HEK293T (cell line): ENCODE data around the gene RPL10L.

ENCODE experiments used
- ARNT ChIP-seq: fragments of 450-650 bp; IDR thresholded peaks from 2 replicates; pipeline ENCODE4 v1.6.1; 2017; ENCODE audit warnings: mild to moderate bottlenecking
- BHLHE40 ChIP-seq: fragments of 450-650 bp; IDR thresholded peaks from 2 replicates; pipeline ENCODE4 v1.6.1; 2016; ENCODE audit warnings: mild to moderate bottlenecking, moderate library complexity, borderline replicate concordance
- ELF4 ChIP-seq: fragments of 450-650 bp; IDR thresholded peaks from 2 replicates; pipeline ENCODE4 v1.6.1; 2017; ENCODE audit warnings: antibody characterized with exemption
- FOXA1 ChIP-seq: fragments of 450-650 bp; IDR thresholded peaks from 2 replicates; pipeline ENCODE4 v1.6.1; 2016; ENCODE audit warnings: mild to moderate bottlenecking
- FOXK2 ChIP-seq: fragments of 450-650 bp; IDR thresholded peaks from 2 replicates; pipeline ENCODE4 v1.6.1; 2016; ENCODE audit warnings: mild to moderate bottlenecking
- FOXM1 ChIP-seq: fragments of 450-650 bp; IDR thresholded peaks from 2 replicates; pipeline ENCODE4 v1.6.1; 2017; ENCODE audit warnings: mild to moderate bottlenecking, borderline replicate concordance
- HDGF ChIP-seq: fragments of 450-650 bp; IDR thresholded peaks from 2 replicates; pipeline ENCODE4 v1.6.1; 2017; ENCODE audit warnings: antibody characterized with exemption, borderline replicate concordance
- LEF1 ChIP-seq: fragments of 450-650 bp; IDR thresholded peaks from 2 replicates; pipeline ENCODE4 v1.6.1; 2017; ENCODE audit warnings: mild to moderate bottlenecking, borderline replicate concordance
- SP1 ChIP-seq: fragments of 450-650 bp; IDR thresholded peaks from 2 replicates; pipeline ENCODE4 v1.6.1; 2017
- SUZ12 ChIP-seq: fragments of 450-650 bp; IDR thresholded peaks from 2 replicates; pipeline ENCODE4 v1.6.1; 2016; ENCODE audit warnings: mild to moderate bottlenecking
- ZNF384 ChIP-seq: fragments of 450-650 bp; IDR thresholded peaks from 2 replicates; pipeline ENCODE4 v1.6.1; 2016
- TF ChIP-seq, protein P1 (sequence below): fragments of 450-650 bp; IDR thresholded peaks from 2 replicates; pipeline ENCODE4 v1.6.1; 2016

DNA sequence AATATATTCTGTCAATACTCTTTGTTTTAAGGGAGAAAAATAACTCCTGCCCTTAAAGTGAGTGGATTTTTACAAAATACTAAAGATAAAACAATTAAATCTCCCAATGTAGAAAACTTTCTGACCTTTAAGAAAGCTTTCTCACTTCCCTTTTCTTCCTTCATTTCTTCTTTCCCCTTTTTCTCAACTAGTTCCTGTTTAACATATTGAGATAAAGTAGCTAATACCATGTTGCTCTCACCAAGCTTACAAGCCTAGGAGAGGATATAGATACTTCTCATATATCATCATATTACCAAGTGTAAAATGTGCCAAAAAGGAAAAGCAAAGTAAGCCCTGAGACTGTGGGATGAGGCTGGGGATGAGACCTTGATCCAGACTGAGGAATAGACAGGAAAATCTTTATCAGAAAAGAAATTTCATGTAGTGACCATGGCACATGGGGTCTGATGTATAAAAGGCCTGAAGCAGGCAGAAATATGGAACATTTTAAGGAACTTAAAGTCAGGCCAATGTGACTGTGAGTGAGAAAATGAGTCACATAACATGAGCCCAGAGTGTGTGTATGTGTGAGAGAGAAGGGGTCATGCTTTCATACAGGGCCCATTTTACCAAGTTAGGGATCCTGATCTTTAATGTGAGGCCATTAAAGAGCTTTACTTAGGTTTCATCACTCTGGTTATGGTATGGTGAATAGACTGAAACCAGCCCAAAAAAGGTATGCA is 1.6 kb upstream of the RPL10L start:
- TF ChIP-seq ZNF384 (no peak), FOXM1 (no peak), SUZ12 (no peak), ELF4 (no peak), BHLHE40 (no peak), FOXK2 (no peak), HDGF (no peak), LEF1 (no peak), FOXA1 (no peak), SP1 (no peak), ARNT (no peak)
- TF ChIP-seq, protein P1, sequence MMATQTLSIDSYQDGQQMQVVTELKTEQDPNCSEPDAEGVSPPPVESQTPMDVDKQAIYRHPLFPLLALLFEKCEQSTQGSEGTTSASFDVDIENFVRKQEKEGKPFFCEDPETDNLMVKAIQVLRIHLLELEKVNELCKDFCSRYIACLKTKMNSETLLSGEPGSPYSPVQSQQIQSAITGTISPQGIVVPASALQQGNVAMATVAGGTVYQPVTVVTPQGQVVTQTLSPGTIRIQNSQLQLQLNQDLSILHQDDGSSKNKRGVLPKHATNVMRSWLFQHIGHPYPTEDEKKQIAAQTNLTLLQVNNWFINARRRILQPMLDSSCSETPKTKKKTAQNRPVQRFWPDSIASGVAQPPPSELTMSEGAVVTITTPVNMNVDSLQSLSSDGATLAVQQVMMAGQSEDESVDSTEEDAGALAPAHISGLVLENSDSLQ = no peak
